Testis (tissue), 2 donors: ENCODE data around the gene PAPOLA.

ENCODE experiments used
- CTCF ChIP-seq, 3 experiments: fragments of 450-650 bp in 2 of 3; fragments of 200-600 bp in 1 of 3; sonication (generic) in 1 of 3; IDR thresholded peaks; one replicate each; pipeline ENCODE4 v1.5.1; 2016 to 2019; ENCODE audit warnings: antibody characterized with exemption in 3 of 3, mild to moderate bottlenecking in 2 of 3, moderate library complexity in 1 of 3
- POLR2A ChIP-seq: fragments of 450-650 bp; IDR thresholded peaks from one replicate; pipeline ENCODE4 v1.6.1; 2017; ENCODE audit warnings: antibody characterized with exemption, mild to moderate bottlenecking, moderate library complexity

- TF ChIP-seq POLR2A (no peak), CTCF (IDR thresholded peaks at IDR 0.05) (no peak)
These were observed 13.5 kb downstream of the PAPOLA start for GRCh38 chr14:96515731-96516130.
